Heart right ventricle (tissue), 16 donors: ENCODE measurements around the gene NME8. TPM values are rescaled to one million over a fixed set of nuclear protein-coding genes. Genes with fewer than 3 reads are reported as not detected.

Experiments used
- ATAC-seq, 8 donors: fragments of 200-7000 bp; cut with Tn5 transposase; one replicate each; pipeline ENCODE4 v1.9.1; 2020; ENCODE audit warnings: mild to moderate bottlenecking in 8 of 8, moderate library complexity in 8 of 8, moderate number of reproducible peaks in 1 of 8
- DNase-seq, 2 donors: peaks; one replicate each; pipeline ENCODE4 v3.0.0-alpha.2; 2020
- H3K27ac ChIP-seq, 10 donors: fragments of 200-600 bp; sonication (generic) in 2 of 10; one replicate each; pipeline versions ENCODE4 v1.5.0 to v1.8.0; 2020 to 2022; ENCODE audit warnings: mild to moderate bottlenecking in 3 of 10
- H3K27me3 ChIP-seq, 7 donors: fragments of 200-600 bp; one replicate each; pipeline ENCODE4 v1.8.0; 2021 to 2022; ENCODE audit warnings: mild to moderate bottlenecking in 2 of 7
- H3K36me3 ChIP-seq, 9 donors: fragments of 200-600 bp; sonication (generic) in 1 of 9; one replicate each; pipeline versions ENCODE4 v1.5.0 to v1.8.0; 2020 to 2022; ENCODE audit warnings: mild to moderate bottlenecking in 2 of 9
- H3K4me1 ChIP-seq, 9 donors: fragments of 200-600 bp; sonication (generic) in 1 of 9; one replicate each; pipeline versions ENCODE4 v1.5.0 to v1.8.0; 2020 to 2022; ENCODE audit warnings: mild to moderate bottlenecking in 4 of 9
- H3K4me3 ChIP-seq, 10 donors: fragments of 200-600 bp; sonication (generic) in 2 of 10; one replicate each; pipeline versions ENCODE4 v1.5.0 to v1.8.0; 2020 to 2022; ENCODE audit warnings: mild to moderate bottlenecking in 7 of 10, moderate library complexity in 2 of 10
- H3K9me3 ChIP-seq, 11 donors: fragments of 200-600 bp in 10 of 11; sonication (generic) in 2 of 11; one replicate each; pipeline versions ENCODE4 v1.5.0 to v1.8.0; 2013 to 2022; ENCODE audit warnings: mild to moderate bottlenecking in 2 of 11, control low read depth in 1 of 11, moderate library complexity in 1 of 11
- WGBS, 2 donors: extraction: QIAGEN DNeasy Blood & Tissue Kit; methylation state at CpG; one replicate each; pipeline ENCODE4 v1.1.7; 2013; ENCODE audit warnings: inconsistent platforms in 1 of 2; 5-methylcytosine and 5-hydroxymethylcytosine counted together
- intact Hi-C, 10 donors: fragments of 100-400 bp; cut with DNase I; formaldehyde crosslinking; loops; one replicate each; pipeline versions ENCODE4 v1.11.1 to v1.14.2; 2022
- polyA plus RNA-seq, 2 donors: library from polyadenylated mRNA; stranded (reverse); fragments of 200-250 nt; gene quantifications; one replicate each; pipeline ENCODE4 v1.2.3, GENCODE V29; 2013
- total RNA-seq, 10 donors: library from RNA; stranded (reverse); fragmentation: NEBNext Ultra II Directional in 3 of 10; extraction: Animal tissue kit (Norgen Biotek cat#: 25700) in 3 of 10; gene quantifications; one replicate each; pipeline versions ENCODE4 v1.2.1 to v1.2.4, GENCODE V29; 2021 to 2023
- TF ChIP-seq, protein P1 (sequence below), 9 donors: fragments of 200-600 bp; sonication (generic) in 2 of 9; IDR thresholded peaks; one replicate each; pipeline versions ENCODE4 v1.5.0 to v1.8.0; 2021 to 2022; ENCODE audit warnings: antibody characterized with exemption in 9 of 9, mild to moderate bottlenecking in 5 of 9, moderate library complexity in 1 of 9
- donor health status: Arrhythmogenic right ventricular cardiomyopathy.
- donor health status: ischemic (EF 13 %, LVEDD 7.1; RV severe dilation, severe dysfunction).
- donor health status: healthy with polysubstance abuse.
- donor health status: DM: no; HTN: yes; CAD: no.
- donor health status: DM: no; HTN: no; CAD: no.
- donor health status: ischemic (EF 25% LVEDD 6.9; RV normal size, moderate dysfunction).
- donor health status: ischemic (EF 25% LVEDD 5.7; RV mildly dilated, moderate dysfunction).
- donor health status: healthy.
- donor health status: DM: yes; HTN: yes; CAD: no.
- donor health status: Ischemic cardiomyopathy.
- donor health status: ischemic (EF 35%, LVEDD 5.7; RV mildly dilated, moderate dysfunction).
- donor health status: nonischemic (EF 11% LVEDD 7.7; RV severe dilation, severe dysfunction).
- donor health status: DM: yes; HTN: yes; CAD: no.
- donor health status: PGD.
- donor health status: ischemic (EF 29% LVEDD 5.4; RV normal size, mild dysfunction).
- donor health status: nonischemic (EF 23%, LVEDD 6.1; RV moderate dilation, normal function).

NME8 gene
- total and polyA plus RNA-seq, 12 donors: 0.15 to 0.19 TPM; not detected in 10

DNA sequence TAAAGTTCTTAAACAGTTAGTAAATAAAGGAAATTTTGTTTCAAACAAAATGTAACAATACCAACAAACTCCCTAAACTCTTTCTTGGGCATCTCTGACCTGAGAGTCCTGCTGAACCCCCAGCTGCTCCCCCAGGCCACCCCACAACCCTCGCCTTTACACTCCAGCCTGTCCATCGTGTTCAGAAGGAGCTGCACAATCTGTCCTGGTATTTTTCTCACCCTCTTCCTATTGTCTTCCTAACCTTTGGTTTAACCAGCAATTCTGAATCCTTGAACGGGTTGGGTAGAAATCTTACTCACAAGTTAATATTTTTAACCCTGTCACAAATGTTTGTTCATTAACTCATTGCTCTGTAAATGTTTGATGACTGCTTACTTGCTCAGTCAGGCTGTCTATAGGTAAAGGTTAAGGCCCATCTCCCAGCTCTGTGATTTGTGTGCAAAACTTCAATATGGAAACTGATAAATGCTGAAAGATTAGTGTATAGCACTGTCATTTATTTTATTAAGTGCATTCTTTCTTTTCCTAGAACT, 51.4 kb downstream of the NME8 start:
- DNase-seq (no peak), ATAC-seq (no peak)
- TF ChIP-seq, protein P1, sequence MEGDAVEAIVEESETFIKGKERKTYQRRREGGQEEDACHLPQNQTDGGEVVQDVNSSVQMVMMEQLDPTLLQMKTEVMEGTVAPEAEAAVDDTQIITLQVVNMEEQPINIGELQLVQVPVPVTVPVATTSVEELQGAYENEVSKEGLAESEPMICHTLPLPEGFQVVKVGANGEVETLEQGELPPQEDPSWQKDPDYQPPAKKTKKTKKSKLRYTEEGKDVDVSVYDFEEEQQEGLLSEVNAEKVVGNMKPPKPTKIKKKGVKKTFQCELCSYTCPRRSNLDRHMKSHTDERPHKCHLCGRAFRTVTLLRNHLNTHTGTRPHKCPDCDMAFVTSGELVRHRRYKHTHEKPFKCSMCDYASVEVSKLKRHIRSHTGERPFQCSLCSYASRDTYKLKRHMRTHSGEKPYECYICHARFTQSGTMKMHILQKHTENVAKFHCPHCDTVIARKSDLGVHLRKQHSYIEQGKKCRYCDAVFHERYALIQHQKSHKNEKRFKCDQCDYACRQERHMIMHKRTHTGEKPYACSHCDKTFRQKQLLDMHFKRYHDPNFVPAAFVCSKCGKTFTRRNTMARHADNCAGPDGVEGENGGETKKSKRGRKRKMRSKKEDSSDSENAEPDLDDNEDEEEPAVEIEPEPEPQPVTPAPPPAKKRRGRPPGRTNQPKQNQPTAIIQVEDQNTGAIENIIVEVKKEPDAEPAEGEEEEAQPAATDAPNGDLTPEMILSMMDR (IDR thresholded peaks at IDR 0.05): no peak
- Histone ChIP-seq H3K9me3 (no peaks in the 10 kb centered on the region), H3K27me3 (peaks cover 0 to 4% (median 0%) of the 10 kb centered on the region in 7 donors), H3K4me3 (no peak overlapping the region), H3K36me3 (no peaks in the 10 kb centered on the region), H3K4me1 (peaks cover 0 to 17% (median 7%) of the 10 kb centered on the region in 9 donors), H3K27ac (no peak overlapping the region)
- 66 to 73% methylated on average over 3 of the region's 3 CpGs for WGBS, 2 donors
- intact Hi-C loops: loop anchor here in 9 of 10 donors (2.0 to 10.0 kb wide), 6 partner anchors 205 to 475 kb away; no protein-coding TSS in a partner anchor

DNA sequence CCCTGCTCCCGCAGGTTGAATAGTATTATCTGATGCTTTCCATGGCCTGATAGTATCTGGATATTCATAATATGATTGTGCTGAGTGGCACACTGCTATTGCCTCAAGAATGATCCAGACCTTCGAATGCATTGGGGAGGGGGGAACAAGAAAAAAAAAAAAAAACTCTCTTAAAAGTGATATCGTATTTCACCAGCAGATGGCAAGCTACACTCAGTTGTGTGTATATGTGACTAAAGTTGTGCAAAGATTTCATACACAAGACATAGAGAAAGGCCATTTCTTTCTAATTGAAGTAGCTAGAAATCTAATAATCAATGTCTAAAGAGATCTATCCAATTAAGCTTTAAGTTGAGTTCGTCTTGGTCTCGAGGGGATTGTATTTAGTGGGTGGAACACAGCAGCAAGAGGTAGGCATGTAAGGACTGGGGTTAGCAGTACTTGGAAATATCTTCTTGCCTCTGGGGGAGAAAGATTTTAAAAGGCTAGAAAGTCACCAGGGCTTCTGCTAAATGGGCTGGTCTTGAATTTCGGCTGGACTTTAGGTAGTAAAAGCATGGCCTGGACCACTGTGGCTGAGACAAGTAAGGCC, 52.9 kb downstream of the NME8 start:
- TF ChIP-seq, protein P1 (IDR thresholded peaks at IDR 0.05): peak; percentile 15 to 69 (median 56)
- 21 to 26% methylated on average over 6 of the region's 6 CpGs for WGBS, 2 donors
- ATAC-seq (peak in 5 of 8 donors; percentile 47 to 62 (median 57)), DNase-seq (no peak)
- Histone ChIP-seq H3K27ac (peak overlapping the region in 1 of 10 donors; percentile 37), H3K4me1 (peaks cover 0 to 17% (median 7%) of the 10 kb centered on the region in 9 donors), H3K9me3 (no peaks in the 10 kb centered on the region), H3K4me3 (no peak overlapping the region), H3K36me3 (no peaks in the 10 kb centered on the region), H3K27me3 (no peaks in the 10 kb centered on the region)
- intact Hi-C loops: loop anchor here in 9 of 10 donors (2.0 to 10.0 kb wide), 6 partner anchors 203 to 473 kb away; no protein-coding TSS in a partner anchor

DNA sequence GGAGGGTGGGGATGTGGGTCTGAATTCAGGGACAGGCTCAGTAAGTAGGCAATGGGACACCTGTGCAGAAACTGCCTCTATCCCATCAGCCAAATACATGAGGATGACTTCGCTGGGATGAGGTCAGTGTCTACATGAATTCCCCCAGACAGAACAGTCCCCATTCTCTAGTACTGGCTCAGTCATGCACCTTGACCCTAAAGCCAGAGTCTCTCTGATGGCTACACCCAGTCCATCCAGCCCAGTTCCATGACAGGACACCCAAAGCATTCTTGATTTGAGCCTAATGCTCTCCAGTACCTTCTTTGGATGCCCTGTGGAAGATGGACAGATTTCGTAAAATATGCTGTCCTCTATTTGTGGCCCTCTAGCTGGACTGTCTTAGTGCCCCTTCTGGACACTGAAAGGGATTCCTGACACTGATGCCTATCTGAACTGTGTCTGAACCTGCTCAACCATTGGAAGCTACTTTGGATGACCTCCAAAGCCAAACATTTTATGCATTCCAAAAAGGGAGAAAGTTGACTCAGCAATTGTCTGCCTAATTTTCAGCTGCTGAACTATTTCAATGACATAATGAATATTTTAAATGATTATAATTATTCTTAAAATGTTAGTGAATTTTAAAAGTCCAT, 53.6 kb downstream of the NME8 start:
- DNase-seq (no peak), ATAC-seq (peak in 5 of 8 donors; percentile 26 to 35 (median 31))
- Histone ChIP-seq H3K36me3 (no peaks in the 10 kb centered on the region), H3K27me3 (no peaks in the 10 kb centered on the region), H3K4me1 (peaks cover 0 to 17% (median 7%) of the 10 kb centered on the region in 9 donors), H3K27ac (peak overlapping the region in 1 of 10 donors; percentile 37), H3K9me3 (no peaks in the 10 kb centered on the region), H3K4me3 (no peak overlapping the region)
- intact Hi-C loops: loop anchor here in 9 of 10 donors (2.0 to 10.0 kb wide), 6 partner anchors 203 to 473 kb away; no protein-coding TSS in a partner anchor
- TF ChIP-seq, protein P1 (IDR thresholded peaks at IDR 0.05): no peak
- WGBS, 2 donors: 96 to 98% methylated on average over 2 of the region's 2 CpGs

DNA sequence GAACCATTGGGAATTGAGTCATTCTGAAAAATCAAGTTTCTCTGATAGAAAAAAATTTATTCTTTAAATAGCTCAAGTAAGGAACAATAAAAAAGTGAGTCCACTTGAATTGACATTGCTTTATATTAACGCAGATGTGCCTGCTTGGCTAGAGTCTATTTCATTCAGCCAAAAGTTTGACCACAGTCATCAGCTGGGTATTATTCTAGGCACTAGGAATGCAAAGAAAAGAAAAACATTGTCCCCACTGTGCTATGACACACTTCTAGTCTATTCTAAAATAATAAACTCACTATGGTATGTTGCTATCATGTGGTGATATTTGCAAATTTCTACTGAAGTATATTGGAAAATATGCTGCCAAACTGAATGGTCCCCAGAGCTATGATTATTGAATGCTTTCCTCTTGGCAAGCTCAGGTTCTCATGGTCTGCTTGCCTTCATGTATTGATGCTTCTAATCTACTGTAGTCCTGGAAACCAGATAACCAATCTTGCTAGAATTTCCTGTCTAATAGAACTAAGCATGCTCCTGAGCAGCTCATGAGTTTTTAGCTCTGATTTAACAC, 59.9 kb downstream of the NME8 start:
- intact Hi-C loops: loop anchor here in 1 of 10 donors (10.0 kb wide), 2 partner anchors 196 to 466 kb away; no protein-coding TSS in a partner anchor
- Histone ChIP-seq H3K4me1 (no peaks in the 10 kb centered on the region), H3K9me3 (no peaks in the 10 kb centered on the region), H3K27me3 (no peaks in the 10 kb centered on the region), H3K27ac (no peak overlapping the region), H3K4me3 (no peak overlapping the region), H3K36me3 (no peaks in the 10 kb centered on the region)
- WGBS, 2 donors: 43 to 70% methylated on average over 1 of the region's 1 CpG
- ATAC-seq (peak in 3 of 8 donors; percentile 44 to 75 (median 63)), DNase-seq (no peak)
- TF ChIP-seq, protein P1 (IDR thresholded peaks at IDR 0.05): no peak
